Measurements from ENCODE around the gene SYK.

SYK gene

DNA sequence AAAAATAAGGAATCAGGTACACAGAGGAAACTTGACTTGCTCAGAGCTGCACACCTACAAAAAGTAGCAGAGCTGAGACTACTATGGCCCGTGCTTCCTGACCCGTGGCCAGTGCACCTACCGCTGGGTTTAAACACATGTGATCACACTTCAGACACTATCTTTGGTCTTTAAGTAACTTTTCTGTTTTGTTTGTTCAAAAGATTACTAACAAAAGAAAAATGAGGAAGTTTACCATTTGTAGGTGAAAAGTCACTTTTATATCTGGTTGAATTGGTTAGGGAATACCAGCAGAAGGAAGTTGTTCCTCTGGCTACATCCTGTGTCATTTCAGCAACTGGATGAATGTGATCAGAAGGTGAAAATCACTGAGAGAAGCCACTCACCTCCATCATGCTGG is 6.5 kb upstream of the SYK start:
- Histone ChIP-seq H3K27ac (ENCODE audit: low read depth, low read length) (no peak overlapping the region), H3K4me1 (ENCODE audit: control insufficient read depth, insufficient read depth, low read length, unreplicated experiment) (no peaks in the 10 kb centered on the region), H3K27me3 (ENCODE audit: insufficient read depth, low read length) (peaks cover 6% of the 10 kb centered on the region; the same call in 1 of the 2 replicates), H3K36me3 (ENCODE audit: insufficient read depth, low read length) (no peaks in the 10 kb centered on the region), H3K79me2 (ENCODE audit: control insufficient read depth, insufficient read depth, low read length, unreplicated experiment) (no peaks in the 10 kb centered on the region), H2AFZ (ENCODE audit: low read length, unreplicated experiment) (no peak overlapping the region), H3K4me3 (ENCODE audit: low read depth, low read length) (no peak overlapping the region)

DNA sequence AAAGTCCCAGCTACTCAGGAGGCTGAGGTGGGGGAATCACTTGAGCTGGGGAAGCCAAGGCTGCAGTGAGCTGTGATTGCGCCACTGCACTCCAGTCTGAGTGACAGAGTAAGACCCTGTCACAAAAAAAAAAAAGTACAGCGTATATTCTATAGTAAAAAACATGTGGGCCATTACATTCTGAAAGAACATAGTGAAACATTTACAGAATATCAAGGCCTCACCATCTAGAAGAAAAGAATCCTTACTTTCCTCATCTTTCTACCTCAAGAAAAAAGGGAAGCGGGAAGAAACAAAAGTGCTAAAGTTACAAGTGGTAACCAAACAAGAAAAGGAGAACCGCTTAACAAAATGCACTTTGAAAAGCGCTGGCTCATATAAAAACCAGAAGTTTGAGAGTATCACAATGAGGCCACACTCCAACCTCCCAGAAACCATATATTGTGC is 5.7 kb upstream of the SYK start:
- Histone ChIP-seq H3K4me1 (ENCODE audit: control insufficient read depth, insufficient read depth, low read length, unreplicated experiment) (no peaks in the 10 kb centered on the region), H3K4me3 (ENCODE audit: low read depth, low read length) (no peak overlapping the region), H2AFZ (ENCODE audit: low read length, unreplicated experiment) (no peak overlapping the region)

DNA sequence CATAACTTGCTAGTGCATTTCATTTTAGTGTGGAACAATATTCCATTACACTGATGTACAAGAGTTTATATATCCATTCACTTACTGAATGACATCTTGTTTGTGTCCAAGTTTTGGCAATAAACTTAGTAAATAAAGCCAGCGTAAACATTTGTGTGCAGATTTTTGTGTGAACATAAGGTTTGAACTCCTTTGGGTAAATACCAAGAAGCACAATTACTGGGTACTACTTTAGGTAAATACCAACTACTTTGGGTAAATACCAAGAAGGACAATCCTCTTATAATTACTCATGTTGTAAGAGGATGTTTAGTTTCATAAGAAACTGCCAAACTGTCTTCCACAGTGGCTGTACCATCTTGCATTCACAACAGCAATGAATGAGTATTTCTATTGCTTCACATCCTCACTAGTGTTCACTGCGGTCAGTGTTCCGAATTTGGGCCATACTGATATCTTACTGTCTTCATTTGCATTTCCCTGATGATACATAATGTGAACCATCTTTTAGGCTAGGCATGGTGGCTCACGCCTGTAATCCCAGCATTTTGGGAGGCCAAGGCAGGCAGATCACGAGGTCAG is 2.3 kb upstream of the SYK start:
- no peaks in the 10 kb centered on the region for H3K4me1 ChIP-seq (ENCODE audit: control insufficient read depth, insufficient read depth, low read length, unreplicated experiment)
- H3K4me3 ChIP-seq (ENCODE audit: low read depth, low read length), result no peak overlapping the region
- H2AFZ ChIP-seq (ENCODE audit: low read length, unreplicated experiment), result no peak overlapping the region
- no peaks in the 10 kb centered on the region for H3K79me2 ChIP-seq (ENCODE audit: control insufficient read depth, insufficient read depth, low read length, unreplicated experiment)
- no peaks in the 10 kb centered on the region for H3K36me3 ChIP-seq (ENCODE audit: insufficient read depth, low read length)
- peaks cover 44% of the 10 kb centered on the region for H3K27me3 ChIP-seq (ENCODE audit: insufficient read depth, low read length)
- no peak overlapping the region for H3K27ac ChIP-seq (ENCODE audit: low read depth, low read length)

More for the DNA sequence above, 5.7 kb upstream of the SYK start:
- Histone ChIP-seq H3K27ac (ENCODE audit: low read depth, low read length) (no peak overlapping the region), H3K36me3 (ENCODE audit: insufficient read depth, low read length) (no peaks in the 10 kb centered on the region), H3K79me2 (ENCODE audit: control insufficient read depth, insufficient read depth, low read length, unreplicated experiment) (no peaks in the 10 kb centered on the region), H3K27me3 (ENCODE audit: insufficient read depth, low read length) (peaks cover 14% of the 10 kb centered on the region)

DNA sequence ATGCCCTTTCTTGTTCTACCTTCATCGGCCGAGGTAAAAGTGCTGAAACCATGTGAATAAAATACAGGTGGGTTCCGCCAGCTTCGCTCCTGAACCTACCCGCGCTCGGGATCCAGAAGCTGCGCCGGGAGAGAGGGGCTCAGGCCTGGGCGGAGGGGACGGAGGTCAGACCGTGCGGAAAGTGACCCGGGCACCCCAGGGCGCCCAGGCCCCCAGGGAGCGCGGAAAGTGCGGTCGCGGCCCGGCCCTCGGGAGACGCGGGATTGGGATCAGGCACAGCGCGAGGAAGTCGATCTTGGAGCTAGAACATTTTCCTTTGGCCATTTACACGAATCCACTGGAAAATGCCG is 329 bp downstream of the SYK start:
- no peaks in the 10 kb centered on the region for H3K79me2 ChIP-seq (ENCODE audit: control insufficient read depth, insufficient read depth, low read length, unreplicated experiment)

DNA sequence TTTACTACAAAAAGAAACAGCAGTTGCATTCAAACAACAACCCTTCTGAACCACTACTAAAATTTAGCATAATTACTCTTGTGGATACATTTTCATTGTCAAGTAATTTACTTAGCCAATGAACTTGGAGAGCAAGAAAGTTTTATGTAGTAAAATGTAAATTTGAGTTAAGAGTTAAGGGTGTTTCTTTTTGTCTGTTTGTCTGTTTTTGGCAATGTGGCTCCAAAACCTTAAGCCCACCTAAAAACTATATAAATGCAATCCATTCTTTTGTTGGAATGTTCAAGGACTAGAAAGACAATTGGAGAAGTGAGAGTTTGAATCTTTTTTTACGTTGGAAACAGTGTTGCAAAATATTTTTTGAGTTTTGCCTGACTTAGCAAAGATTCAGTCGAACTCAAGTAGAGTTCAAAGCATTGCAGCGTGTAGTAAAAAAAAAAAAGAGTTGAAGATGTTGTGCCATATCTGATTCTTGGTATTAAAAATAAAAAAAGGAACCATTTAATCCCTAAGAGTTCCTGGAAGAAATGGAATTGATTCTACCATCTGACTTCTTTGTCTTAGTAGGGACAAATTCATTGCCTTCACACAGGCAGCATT is 867 bp downstream of the SYK start:
- Histone ChIP-seq H3K36me3 (ENCODE audit: insufficient read depth, low read length) (no peaks in the 10 kb centered on the region), H2AFZ (ENCODE audit: low read length, unreplicated experiment) (peak overlapping the region; percentile 25), H3K4me3 (ENCODE audit: low read depth, low read length) (no peak overlapping the region), H3K79me2 (ENCODE audit: control insufficient read depth, insufficient read depth, low read length, unreplicated experiment) (no peaks in the 10 kb centered on the region), H3K27ac (ENCODE audit: low read depth, low read length) (no peak overlapping the region), H3K27me3 (ENCODE audit: insufficient read depth, low read length) (peaks cover 44% of the 10 kb centered on the region), H3K4me1 (ENCODE audit: control insufficient read depth, insufficient read depth, low read length, unreplicated experiment) (no peaks in the 10 kb centered on the region)

More for the DNA sequence above, 329 bp downstream of the SYK start:
- Histone ChIP-seq H3K27ac (ENCODE audit: low read depth, low read length) (no peak overlapping the region), H3K27me3 (ENCODE audit: insufficient read depth, low read length) (peaks cover 44% of the 10 kb centered on the region), H3K4me3 (ENCODE audit: low read depth, low read length) (no peak overlapping the region), H3K36me3 (ENCODE audit: insufficient read depth, low read length) (no peaks in the 10 kb centered on the region), H2AFZ (ENCODE audit: low read length, unreplicated experiment) (peak overlapping the region; percentile 25), H3K4me1 (ENCODE audit: control insufficient read depth, insufficient read depth, low read length, unreplicated experiment) (no peaks in the 10 kb centered on the region)

DNA sequence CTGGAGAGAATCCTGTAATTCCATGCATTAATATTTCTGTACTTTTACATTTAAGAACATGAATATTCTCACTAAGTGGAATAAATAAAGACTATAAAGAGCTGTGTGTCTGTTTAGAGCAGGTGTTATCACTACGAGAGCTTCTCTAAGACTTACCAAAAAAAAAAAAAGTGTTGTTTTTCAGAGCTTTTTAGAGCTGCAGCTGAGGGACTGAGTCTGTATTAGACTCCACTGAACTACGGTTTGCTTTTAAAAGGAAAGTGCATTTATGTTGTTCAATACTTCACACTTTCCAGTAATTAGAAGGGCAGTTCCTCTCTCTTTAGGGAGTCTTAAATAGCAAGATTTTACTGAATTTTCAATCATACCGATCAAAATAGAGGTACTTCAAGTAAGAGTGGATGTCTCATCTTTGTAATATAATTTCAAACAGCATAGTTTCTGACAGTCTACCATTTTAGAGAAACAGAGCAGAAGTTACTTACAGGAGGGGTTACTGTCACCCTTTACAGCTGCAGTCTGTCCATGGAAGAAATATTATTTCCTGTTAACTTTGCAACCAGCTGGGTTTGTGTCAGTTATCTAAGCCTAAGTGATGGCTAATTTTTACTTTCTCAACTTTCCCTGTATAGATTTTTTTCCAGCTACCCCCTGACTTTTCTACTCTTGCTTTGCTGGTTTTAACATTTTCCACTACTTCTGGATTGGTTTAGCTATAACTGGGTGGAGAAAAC is 2.4 kb downstream of the SYK start:
- Histone ChIP-seq H2AFZ (ENCODE audit: low read length, unreplicated experiment) (no peak overlapping the region), H3K4me3 (ENCODE audit: low read depth, low read length) (no peak overlapping the region), H3K27ac (ENCODE audit: low read depth, low read length) (no peak overlapping the region)

DNA sequence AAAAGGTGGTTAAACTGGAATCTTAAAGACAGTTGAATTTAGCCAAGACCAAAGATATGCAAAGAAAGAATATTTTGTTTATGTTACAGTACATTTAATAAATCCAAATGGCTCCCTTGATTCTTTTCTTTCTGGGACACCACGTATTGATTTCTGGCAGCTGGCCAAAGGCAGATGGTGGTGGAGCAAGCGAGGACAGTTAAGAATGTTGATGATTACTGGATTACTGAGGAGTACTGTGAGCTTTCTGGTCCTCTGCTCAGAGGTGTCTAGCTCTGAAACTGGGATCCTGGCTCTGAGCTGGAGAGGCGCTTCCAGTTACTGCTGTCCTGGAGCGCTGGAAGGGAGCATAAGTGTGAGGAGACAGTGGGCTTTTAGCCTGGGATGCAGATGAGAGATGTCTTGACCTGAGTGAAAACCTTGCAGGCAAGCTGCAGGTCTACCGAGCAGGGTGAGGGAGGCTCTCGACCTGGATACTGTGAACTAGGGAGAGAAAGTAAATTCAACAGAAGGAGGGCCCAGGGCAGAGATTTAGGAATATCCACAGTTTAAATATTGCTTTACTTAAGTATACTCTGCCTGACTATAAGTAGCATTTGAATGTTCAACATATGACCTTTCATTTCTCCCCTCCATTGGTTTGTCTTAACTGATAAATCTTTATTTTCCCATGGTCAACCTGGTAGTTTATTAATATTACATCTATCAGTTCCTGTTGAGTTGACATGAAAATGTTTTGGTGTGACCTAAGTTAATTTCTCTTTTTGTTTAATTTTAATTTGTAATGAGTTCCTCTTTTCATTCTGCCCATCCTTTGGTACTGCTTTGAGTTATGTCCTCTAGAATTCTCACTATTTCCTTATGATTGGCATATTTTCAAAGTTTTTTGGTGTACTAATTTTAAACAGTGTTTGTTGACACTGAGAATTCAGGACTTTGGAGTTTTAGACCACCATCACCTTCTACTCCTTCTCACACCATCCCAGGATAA is 3.7 kb downstream of the SYK start:
- peaks cover 49% of the 10 kb centered on the region for H3K27me3 ChIP-seq (ENCODE audit: insufficient read depth, low read length)
- H3K27ac ChIP-seq (ENCODE audit: low read depth, low read length), result no peak overlapping the region
- H3K4me3 ChIP-seq (ENCODE audit: low read depth, low read length), result no peak overlapping the region
- H2AFZ ChIP-seq (ENCODE audit: low read length, unreplicated experiment), result no peak overlapping the region
- no peaks in the 10 kb centered on the region for H3K36me3 ChIP-seq (ENCODE audit: insufficient read depth, low read length)
- no peaks in the 10 kb centered on the region for H3K4me1 ChIP-seq (ENCODE audit: control insufficient read depth, insufficient read depth, low read length, unreplicated experiment)
- H3K79me2 ChIP-seq (ENCODE audit: control insufficient read depth, insufficient read depth, low read length, unreplicated experiment), result no peaks in the 10 kb centered on the region

More for the DNA sequence above, 2.4 kb downstream of the SYK start:
- Histone ChIP-seq H3K79me2 (ENCODE audit: control insufficient read depth, insufficient read depth, low read length, unreplicated experiment) (no peaks in the 10 kb centered on the region), H3K36me3 (ENCODE audit: insufficient read depth, low read length) (no peaks in the 10 kb centered on the region), H3K27me3 (ENCODE audit: insufficient read depth, low read length) (peaks cover 44% of the 10 kb centered on the region), H3K4me1 (ENCODE audit: control insufficient read depth, insufficient read depth, low read length, unreplicated experiment) (no peaks in the 10 kb centered on the region)

DNA sequence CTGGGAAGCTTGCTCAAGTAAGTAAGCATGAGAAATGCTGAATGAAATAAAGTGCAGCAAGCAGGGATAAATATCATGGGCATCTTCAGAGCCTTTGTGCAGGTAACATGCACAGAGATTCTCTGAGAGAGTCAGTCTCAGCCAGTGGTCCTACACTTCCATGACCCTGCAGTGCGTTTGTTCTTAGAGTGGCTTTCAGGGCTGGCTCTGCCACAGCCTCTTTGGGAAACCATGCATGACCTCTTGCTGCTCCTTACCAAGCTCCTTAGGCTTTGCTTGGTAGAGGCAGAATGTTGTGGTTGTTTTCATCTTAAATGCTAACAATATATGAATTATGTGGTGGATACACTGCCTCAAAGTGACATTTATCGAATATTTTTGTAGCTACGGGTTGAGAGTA is 5.4 kb downstream of the SYK start:
- peaks cover 32% of the 10 kb centered on the region for H3K27me3 ChIP-seq (ENCODE audit: insufficient read depth, low read length)
- no peaks in the 10 kb centered on the region for H3K4me1 ChIP-seq (ENCODE audit: control insufficient read depth, insufficient read depth, low read length, unreplicated experiment)
- no peaks in the 10 kb centered on the region for H3K36me3 ChIP-seq (ENCODE audit: insufficient read depth, low read length)
- H3K27ac ChIP-seq (ENCODE audit: low read depth, low read length), result no peak overlapping the region
- H3K4me3 ChIP-seq (ENCODE audit: low read depth, low read length), result no peak overlapping the region
- no peak overlapping the region for H2AFZ ChIP-seq (ENCODE audit: low read length, unreplicated experiment)
- H3K79me2 ChIP-seq (ENCODE audit: control insufficient read depth, insufficient read depth, low read length, unreplicated experiment), result no peaks in the 10 kb centered on the region

DNA sequence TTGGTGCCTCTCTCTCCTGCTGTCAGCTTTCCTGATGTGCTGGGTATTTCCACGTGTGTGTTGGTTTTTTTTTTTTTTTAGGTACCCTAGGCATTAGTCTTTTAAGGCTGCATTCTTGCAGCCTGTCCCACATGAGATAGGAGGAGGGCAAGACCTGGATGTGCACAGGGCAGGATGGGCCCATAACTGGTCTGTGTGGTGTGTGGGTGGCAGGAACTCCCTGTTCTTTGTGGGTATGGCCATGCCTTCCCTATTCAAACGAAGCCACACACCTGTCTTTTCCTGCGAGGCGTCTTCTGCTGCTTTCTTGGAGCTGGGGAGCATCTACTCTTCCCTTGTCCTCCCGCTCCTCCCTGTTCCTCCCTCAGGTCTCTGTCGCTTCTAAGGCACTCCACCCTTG is 6.8 kb downstream of the SYK start:
- H3K36me3 ChIP-seq (ENCODE audit: insufficient read depth, low read length), result no peaks in the 10 kb centered on the region
- H3K27ac ChIP-seq (ENCODE audit: low read depth, low read length), result no peak overlapping the region
- no peak overlapping the region for H3K4me3 ChIP-seq (ENCODE audit: low read depth, low read length)
- H2AFZ ChIP-seq (ENCODE audit: low read length, unreplicated experiment), result no peak overlapping the region
- H3K4me1 ChIP-seq (ENCODE audit: control insufficient read depth, insufficient read depth, low read length, unreplicated experiment), result no peaks in the 10 kb centered on the region
- H3K27me3 ChIP-seq (ENCODE audit: insufficient read depth, low read length), result peaks cover 18% of the 10 kb centered on the region
- no peaks in the 10 kb centered on the region for H3K79me2 ChIP-seq (ENCODE audit: control insufficient read depth, insufficient read depth, low read length, unreplicated experiment)

DNA sequence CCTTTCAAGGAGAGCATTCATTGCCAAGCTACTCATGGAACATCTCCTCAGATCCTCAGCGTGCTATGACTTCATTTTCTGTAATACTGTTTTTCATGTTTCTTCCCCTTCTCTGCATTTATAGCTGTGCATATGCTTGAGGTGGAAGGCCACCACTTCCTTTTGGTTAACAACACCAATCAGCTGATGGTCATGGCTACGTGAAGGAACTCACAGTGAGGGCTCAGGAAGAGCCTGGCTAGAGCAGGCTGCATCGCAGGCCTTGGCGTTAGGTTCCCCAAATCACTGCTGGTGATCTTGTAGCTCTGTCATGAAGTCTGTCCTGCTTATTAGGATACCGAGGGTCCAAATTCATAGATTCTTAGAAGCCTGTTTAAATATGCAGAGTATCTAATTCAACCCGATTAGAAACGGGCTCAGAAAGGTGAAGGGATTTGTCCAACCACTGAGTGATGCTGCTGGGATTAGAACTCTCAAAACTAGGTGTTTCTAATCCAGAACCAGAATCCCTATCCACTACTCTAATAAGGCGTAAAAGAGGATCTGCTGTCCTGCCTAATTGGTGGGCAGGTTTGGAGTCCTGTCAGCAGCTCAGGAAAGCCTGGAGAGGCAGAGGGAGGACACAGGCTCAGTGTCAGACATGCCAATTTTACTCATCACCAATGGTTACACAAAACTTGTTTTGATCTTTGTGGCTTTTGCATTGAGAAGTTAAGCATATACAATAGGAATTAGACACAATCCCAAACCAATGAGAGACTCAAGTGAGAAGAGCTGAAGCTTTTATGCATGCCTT is 7.5 kb downstream of the SYK start:
- no peaks in the 10 kb centered on the region for H3K36me3 ChIP-seq (ENCODE audit: insufficient read depth, low read length)
- H3K4me1 ChIP-seq (ENCODE audit: control insufficient read depth, insufficient read depth, low read length, unreplicated experiment), result no peaks in the 10 kb centered on the region
- H3K27ac ChIP-seq (ENCODE audit: low read depth, low read length), result no peak overlapping the region
- peaks cover 12% of the 10 kb centered on the region; the same call in 1 of the 2 replicates for H3K27me3 ChIP-seq (ENCODE audit: insufficient read depth, low read length)
- no peaks in the 10 kb centered on the region for H3K79me2 ChIP-seq (ENCODE audit: control insufficient read depth, insufficient read depth, low read length, unreplicated experiment)
- H2AFZ ChIP-seq (ENCODE audit: low read length, unreplicated experiment), result no peak overlapping the region
- H3K4me3 ChIP-seq (ENCODE audit: low read depth, low read length), result no peak overlapping the region

Data from ACC112 (cell line).